ENCODE data around the gene PAN3.

GRCh38 chr13:28128926-28129325, 9.4 kb upstream of the PAN3 start:
- TF ChIP-seq POLR2AphosphoS5 (IDR thresholded peaks at IDR 0.05; ENCODE audit: low read depth, low read length) = no peak
- TF ChIP-seq TAF1 (IDR thresholded peaks at IDR 0.05; ENCODE audit: borderline replicate concordance, insufficient read depth, low read length) = no peak
- TF ChIP-seq REST (IDR thresholded peaks at IDR 0.05; ENCODE audit: insufficient read depth in 1 of 2, low read depth in 2 of 2, low read length in 2 of 2) = no peak
- TF ChIP-seq SIN3A (IDR thresholded peaks at IDR 0.05; ENCODE audit: borderline replicate concordance, insufficient read depth, low read length) = no peak
- no peak for TF ChIP-seq FOXP2 (optimal IDR thresholded peaks at IDR 0.05; ENCODE audit: borderline replicate concordance, extremely low read depth, extremely low read length, insufficient read depth)

Data from PFSK-1 (cell line).